Lower leg skin (tissue), 3 donors: ENCODE measurements around the gene KAZN.

Source experiments
- CTCF ChIP-seq, 3 donors: fragments of 450-650 bp; IDR thresholded peaks; one replicate each; pipeline ENCODE4 v1.5.1; 2016; ENCODE audit warnings: antibody characterized with exemption in 3 of 3, mild to moderate bottlenecking in 3 of 3, moderate library complexity in 2 of 3
- POLR2A ChIP-seq, 2 donors: fragments of 450-650 bp; IDR thresholded peaks; one replicate each; pipeline ENCODE4 v1.6.1; 2016 to 2017; ENCODE audit warnings: antibody characterized with exemption in 2 of 2, mild to moderate bottlenecking in 1 of 2, moderate library complexity in 1 of 2

- TF ChIP-seq CTCF (IDR thresholded peaks at IDR 0.05) (no peak), POLR2A (IDR thresholded peaks at IDR 0.05) (no peak)
Measured at GRCh38 chr1:14611792-14612191, 13.3 kb downstream of the KAZN start.
